ENCODE results near the gene PSMD6.

GRCh38 chr3:64053581-64053980 is 30.3 kb upstream of the PSMD6 start:
- TF ChIP-seq POLR2AphosphoS5 (IDR thresholded peaks at IDR 0.05; ENCODE audit: borderline replicate concordance, low read depth, low read length) (no peak), EZH2 (IDR thresholded peaks at IDR 0.05) (no peak)
